ENCODE results near the gene UQCC3.

DNA sequence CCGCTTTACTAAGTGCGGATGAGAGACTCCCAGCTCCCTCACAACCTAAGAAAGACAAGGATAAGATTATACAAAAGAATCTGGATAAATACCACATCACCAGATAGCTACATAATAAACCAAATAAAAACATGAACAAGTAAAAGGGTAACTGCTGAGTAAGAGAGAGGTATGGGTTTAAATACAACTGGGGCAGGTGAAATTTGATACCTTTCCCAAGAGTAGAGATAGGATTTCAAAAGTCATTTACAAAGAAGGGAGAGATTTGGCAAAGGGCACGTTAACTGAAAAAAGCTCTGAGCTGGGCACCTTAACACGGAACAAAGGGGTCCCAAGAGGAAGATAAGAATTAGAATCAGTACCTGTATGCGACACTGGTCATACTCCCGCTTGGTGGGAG lies 5.7 kb downstream of the UQCC3 start:
- no peak for TF ChIP-seq SP1 (IDR thresholded peaks at IDR 0.05)
- no peak for TF ChIP-seq HDGF (IDR thresholded peaks at IDR 0.05; ENCODE audit: borderline replicate concordance)
- no peak for TF ChIP-seq TARDBP (IDR thresholded peaks at IDR 0.05)
- TF ChIP-seq FOXK2 (IDR thresholded peaks at IDR 0.05), result no peak
- no peak for TF ChIP-seq FOXA1 (IDR thresholded peaks at IDR 0.05)
- no peak for TF ChIP-seq ARNT (IDR thresholded peaks at IDR 0.05)

All from HEK293T (cell line).